GM21576 (cell line): Measurements from ENCODE around the gene KRT9.
"Not testable (repeated sequence)": the region's sequence is repeated elsewhere in the genome, so short reads cannot be mapped to it uniquely, and the experiment has no call there.

Experiments used
- ATAC-seq: cut with Tn5 transposase; IDR thresholded peaks from one replicate; pipeline ENCODE4 v1.9.1; 2021; ENCODE audit warnings: mild to moderate bottlenecking, moderate library complexity; ENCODE audit not compliant: unreplicated experiment

Gene KRT9, protein sequence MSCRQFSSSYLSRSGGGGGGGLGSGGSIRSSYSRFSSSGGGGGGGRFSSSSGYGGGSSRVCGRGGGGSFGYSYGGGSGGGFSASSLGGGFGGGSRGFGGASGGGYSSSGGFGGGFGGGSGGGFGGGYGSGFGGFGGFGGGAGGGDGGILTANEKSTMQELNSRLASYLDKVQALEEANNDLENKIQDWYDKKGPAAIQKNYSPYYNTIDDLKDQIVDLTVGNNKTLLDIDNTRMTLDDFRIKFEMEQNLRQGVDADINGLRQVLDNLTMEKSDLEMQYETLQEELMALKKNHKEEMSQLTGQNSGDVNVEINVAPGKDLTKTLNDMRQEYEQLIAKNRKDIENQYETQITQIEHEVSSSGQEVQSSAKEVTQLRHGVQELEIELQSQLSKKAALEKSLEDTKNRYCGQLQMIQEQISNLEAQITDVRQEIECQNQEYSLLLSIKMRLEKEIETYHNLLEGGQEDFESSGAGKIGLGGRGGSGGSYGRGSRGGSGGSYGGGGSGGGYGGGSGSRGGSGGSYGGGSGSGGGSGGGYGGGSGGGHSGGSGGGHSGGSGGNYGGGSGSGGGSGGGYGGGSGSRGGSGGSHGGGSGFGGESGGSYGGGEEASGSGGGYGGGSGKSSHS

DNA sequence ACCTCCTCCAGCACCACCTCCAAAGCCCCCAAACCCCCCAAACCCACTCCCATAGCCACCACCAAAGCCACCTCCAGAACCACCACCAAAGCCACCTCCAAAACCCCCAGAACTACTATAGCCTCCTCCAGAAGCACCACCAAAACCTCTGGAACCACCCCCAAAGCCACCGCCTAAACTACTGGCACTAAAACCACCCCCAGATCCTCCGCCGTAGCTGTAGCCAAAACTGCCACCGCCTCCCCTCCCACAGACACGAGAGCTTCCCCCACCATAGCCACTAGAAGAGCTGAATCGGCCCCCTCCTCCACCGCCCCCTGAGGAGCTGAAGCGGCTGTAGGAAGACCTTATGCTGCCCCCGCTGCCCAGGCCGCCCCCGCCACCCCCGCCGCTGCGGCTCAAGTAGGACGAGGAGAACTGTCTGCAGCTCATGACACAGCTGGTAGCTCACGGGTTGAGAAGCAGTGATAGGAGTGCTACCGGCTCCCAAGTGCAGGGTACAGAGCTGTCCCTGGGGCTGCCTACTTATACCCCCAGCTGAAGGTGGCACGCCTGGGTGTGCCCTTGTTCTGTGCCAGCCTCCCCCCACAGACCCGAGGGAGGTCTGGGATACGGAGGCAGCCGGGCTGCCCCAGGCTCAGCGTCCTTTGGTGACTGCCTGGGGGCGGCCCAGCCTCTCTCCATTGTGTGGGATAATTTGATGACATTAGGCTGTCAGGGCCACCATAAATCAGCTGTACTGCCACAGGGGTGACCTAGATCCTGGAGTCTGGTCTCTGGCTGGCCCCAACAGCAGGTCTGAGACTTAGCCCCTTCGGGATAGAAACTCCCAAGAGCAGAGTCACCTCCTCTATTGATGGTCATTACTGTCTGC is at the start of gene KRT9:
KRT9 (minus strand) TSS at position 499 of the 874 bp plus-strand sequence; CDS start at position 432, 67 bp downstream.
- no peak for ATAC-seq

DNA sequence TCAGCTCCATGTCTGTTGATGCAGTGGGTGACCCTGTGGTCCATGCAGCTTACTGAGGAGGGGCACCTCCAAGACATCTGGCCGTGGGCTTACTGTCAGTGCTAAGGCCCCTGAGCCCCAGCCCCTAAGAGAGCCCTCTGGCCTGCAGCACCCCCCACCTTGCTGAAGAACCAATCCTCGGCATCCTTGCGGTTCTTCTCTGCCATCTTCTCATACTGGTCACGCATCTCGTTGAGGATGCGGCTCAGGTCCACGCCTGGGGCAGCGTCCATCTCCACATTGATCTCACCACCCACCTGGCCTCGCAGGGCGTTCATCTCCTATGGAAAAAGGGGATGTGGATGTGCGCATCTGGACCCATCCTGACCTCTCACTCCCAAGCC is 49.6 kb upstream of the KRT9 start:
- ATAC-seq, result not testable (repeated sequence)

DNA sequence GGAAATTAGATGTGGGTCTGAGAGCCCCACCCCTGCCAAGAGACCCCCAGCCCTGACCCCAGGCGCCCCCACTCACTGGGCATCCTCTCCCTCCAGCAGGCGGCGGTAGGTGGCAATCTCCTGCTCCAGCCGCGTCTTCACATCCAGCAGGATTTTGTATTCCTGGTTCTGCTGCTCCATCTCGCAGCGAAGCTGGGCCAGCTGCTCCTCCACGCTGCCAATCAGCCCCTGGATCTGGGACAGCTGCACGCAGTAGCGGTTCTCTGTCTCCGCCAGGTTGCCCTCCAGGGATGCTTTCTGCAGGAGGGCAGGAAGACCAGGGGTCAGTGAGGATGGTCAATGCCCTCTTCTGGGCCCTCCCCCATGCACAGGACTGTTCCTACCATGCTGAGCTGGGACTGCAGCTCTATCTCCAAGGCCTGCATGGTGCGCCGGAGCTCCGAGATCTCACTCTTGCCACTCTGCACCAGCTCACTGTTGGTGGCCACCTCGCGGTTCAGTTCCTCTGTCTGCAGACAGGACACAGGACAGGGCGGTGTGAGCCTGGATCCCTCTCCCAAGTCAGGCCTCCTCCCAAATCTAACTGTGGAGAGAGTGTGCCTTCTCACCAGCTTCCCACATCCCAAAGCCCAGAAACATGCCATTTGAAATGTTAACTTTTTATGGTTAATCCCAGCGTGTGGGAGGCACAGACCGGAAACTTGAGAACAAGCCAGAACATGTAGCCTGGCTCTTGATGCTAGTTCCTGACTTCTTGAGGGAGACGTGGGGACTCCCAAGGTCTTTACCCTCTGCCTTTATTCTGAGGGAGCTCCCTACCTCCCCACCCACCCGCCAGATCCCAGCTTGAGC is 49.0 kb upstream of the KRT9 start:
- ATAC-seq, result no peak

DNA sequence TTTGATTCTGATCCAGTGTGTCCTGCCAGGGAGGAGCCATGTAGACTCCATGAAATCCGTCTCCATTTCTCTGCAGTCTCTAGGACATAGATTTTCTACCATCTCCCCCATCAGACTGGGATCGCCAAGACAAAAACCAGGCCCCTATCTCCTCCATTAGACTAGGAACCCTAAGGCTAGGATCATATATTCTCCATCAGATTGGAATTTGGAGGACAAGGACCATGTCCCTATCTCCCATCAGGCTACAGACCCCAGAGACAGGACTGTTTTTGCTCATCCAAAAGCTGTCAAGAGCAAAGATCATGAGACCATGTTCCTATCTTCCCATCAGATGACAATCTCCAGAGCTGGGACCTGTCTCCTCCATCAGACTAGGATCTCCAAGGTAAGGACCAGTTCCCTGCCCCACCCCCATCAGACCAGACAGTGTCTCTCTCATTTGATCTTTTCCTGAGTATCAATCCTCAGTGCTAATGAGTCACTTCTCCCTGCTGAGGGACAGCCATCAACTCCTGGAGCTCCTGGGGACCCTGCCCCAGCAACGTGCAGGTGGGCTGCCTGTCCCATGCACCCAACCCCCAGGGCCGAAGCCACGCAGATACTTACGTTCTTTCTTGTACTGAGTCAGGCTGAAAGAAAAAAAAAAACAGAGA is 48.2 kb upstream of the KRT9 start:
- ATAC-seq, result not testable (repeated sequence)

DNA sequence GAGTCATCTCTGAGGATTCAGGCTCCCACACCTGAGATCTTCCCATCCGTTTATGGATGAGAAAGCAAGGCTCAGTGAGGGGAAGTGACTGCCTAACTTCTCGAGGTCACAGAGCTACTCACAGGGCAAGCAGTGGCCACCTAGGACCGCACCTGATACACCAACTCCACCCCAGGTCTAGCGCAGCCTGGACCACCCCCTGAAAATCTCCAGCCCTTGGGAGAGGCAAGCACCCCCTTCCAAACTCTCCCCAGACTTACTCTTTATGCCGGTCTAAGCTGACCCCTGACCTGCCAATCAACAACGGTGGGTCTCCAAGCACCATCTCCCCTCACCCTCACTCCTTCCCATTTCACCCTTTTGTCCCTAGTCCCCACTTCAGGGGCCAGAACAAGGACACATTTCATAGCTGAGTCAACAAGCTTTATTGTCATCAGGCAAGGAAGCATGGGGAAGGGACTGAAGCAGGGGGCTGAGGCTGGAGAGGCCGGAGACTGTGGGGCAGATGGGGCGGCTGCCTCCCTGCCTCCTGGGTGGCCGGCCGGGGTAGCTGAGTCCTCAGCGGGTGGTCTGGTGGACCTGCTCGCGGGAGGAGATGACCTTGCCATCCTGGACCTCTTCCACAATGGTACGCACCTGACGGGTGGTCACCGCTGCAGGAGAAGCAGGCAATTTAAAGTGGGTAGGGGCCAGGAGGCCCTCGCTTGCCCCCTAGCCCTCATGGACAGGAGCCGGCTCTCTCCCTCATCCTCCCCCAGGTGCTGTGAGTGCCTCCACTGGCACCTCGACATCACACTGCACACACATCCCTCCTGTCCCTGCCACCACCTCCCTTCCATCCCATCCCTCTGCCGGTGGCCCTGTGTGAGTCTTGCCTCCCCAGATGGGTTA is 47.4 kb upstream of the KRT9 start:
- no peak for ATAC-seq

DNA sequence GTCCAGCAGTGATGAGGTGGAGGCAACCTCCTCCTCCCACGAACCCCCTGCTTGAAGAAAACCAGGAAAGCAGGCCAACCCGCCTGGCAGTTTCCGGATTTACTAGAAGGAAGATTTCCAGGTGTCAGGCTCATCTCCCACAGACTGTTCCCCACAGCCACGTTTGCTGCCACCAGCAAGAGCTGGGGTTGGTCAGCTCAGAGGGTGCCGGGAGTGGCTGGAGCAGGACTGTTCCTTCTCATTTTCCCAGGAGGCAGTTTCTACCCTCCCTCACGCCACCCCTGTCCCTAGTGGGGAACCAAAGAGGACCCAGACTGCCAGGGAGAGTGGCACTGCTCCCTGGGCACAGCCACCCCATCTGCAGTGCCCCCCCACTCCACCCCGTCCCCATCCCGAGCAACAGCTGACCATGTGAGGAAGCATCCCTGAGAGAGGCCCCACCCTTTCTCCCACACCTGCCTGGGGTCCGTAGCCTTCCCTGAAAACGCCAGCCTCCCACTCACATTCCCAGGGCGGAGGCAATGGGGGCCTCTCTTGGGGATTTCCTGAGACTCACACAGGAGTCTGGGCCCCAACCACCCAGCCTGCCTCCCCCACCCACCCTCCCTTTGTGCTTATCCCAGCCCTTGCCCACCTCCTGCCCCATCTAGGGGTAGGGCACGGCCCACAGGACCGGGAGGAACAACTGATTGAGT is 46.6 kb upstream of the KRT9 start:
- ATAC-seq, result no peak

DNA sequence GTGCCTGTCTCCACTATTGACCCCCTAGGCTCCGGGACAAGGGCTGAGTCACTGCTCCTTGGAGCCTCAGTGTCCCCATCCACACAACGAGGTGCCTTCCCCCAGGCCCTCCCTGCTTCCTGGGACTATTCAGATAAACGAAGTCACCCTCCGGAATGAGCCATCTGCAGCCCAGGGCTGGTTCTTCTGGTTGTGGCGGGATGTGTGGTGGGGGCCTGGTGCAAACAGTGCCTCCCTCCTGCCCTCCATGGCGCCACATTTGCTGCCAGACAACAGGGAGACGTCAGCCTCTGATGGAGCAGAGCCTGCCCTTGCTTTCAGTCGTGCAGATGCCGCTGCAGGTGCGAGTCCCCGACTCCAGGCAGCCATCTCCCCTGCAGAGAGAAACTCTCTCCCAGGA is 45.8 kb upstream of the KRT9 start:
- no peak for ATAC-seq

DNA sequence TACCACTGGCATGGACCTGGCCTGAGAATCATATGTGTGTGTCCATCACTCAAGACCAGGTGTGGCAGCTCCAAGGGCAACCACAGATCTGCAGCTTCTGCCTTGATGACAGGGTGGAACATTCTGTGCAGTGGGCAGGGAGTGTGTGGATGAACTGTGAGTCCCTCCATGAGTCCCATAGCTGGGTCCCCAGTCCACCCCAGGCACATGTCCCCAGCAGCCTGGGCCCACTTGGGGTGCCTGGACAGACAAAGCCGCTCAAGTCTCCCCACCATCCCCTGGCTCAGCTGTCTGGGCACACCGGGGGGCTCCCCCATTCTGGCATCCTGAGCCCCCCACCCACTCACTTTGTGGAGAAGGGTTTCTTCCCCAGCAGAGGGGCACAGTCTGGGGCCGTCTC is 45.3 kb upstream of the KRT9 start:
- ATAC-seq, result no peak

DNA sequence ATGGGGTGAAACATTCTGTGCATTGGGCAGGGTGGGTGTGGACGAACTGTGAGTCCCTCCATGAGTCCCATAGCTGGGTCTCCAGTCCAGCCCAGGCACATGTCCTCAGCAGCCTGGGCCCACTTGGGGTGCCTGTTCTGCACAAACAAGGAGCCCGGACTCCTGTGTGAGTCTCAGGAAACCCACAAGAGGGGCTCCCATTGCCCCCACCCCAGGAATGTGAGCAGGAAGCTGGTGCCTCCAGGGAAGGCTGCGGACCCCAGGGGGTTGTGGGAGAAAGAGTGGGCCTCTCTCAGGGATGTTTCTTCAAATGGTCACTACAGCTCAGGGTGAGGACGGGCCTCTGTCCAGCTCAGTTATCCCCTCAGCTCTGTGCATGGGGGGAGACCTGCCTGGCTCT is 44.6 kb upstream of the KRT9 start:
- not testable (repeated sequence) for ATAC-seq

DNA sequence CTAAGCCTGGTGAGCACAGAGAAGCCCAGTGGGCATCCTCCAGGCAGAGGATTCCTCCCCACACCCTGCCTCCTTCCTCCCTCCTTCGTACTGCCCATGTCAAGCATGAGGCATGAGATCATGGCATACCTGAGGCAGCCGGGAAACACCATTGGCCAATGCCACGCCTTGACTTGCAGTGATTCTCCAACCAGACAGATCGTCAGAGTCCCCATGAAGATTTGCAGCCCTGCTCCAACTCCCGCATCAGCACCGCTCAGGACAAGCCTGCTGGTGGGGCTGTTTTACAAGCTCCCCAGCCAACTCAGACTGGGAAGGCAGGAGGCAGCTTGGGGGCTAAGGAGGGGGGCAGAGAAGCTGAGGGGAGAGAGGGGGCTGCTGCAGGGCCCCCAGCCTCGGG is 43.6 kb upstream of the KRT9 start:
- no peak for ATAC-seq

DNA sequence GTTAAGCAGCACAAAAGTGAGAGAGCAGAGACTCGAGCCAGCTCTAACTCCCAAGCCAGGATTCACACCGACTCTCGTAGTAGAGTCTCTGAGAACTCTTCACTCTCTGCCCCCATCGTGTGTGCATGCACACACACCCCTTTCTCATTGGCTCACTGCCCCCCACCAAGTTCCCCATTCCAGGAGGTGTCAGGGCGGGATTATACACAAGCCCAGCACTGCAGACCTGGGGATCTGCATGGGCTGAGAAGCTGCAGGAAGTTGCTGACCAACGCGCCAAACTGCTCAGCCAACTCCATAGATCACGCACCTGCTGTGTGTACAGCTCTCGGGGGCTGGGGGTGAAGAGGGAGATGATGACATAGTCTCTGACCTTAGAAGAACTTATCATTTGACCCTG is 42.9 kb upstream of the KRT9 start:
- ATAC-seq, result not testable (repeated sequence)

DNA sequence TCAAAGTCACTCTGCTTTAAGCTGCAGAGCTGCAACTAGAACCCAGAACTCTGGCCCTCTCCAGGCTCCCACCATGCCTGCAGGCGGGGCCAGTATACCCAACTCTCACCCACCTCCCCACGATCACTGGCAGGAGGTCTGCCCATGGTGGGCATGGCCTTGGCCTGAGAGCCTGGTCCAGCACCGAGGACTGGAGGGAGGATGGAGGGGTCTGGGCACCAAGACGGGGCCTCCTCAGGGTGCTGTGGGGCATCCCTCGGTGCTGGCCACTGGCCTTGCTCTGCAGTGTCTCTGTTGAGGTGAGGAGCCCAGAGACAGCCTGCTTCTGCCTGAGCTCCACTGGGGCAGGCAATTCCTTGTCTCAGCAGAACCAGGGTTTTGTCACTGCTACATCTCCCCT is 42.2 kb upstream of the KRT9 start:
- no peak for ATAC-seq

DNA sequence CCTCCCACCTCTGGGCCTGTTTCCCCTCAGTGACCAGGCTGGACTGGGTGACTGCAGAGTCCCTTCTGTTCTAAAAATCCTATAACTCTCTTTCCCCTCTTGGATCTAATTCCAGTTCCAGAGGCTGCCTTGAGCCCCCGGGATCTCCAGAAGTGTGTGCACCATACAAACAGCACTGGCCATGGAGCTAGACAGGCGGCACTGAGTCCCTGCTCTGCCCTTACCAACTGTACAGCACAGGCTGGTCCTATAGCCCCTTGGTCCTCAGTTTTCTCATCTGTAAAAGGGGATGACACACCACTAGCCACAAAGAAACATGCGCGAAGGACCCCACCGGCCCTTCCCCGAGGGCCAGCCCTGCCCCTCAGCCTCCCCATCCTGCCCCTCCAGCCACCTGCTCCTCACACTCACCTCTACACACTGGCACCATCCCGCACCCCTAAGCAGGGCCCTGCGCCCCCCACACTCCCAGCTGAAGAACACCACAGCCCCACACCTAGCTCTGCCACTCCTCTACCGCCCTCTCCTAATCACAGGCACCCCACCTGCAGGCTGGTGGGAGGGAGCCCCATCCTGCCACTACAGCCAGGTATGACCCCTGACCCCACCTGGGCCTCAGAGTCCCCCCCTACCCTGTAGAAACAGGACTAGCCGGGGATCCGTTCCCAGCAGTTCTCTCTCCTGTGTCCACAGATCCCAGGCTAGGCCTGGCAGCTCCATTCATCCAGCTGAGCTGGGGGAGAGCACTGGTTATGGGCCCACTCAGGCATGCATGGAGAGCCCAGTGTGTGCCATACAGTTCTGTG is 41.6 kb upstream of the KRT9 start:
- no peak for ATAC-seq

DNA sequence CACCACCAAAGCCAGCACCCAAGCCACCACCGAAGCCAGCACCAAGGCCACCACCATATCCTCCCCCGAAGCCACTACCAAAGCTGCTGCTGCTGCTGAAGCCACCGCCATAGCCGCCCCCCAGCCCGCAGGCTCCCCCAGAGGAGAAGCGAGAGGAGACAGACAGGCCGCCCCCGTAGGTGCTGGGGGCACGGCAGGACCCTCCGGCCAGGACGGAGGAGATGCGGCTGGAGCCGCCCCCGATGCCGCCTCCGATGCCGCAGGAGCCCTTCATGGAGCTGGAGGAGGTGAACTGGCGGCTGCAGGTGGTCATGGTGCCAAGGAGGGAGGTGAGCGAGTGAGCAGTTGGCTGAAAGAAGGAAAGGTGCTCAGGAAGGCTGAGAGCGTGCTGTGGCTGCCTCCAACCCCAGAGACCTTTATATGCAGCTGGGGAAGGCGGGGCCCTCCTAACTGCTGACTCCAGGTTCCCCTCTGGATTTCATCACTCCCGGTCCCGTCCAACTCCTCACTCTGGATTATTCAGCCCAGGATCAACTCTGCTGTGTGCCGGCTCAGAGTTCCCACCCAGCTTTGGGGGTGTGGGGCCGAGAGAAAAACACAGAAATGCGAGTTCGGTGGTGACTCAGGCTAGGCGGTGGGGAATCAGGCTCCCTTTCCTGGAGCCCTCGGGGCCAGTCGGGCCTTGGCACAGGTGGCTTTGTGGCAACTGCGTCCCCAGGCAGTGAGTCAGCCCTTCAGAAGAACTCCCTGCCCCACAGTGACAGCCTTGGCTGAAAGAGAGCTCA is 40.7 kb upstream of the KRT9 start, which contains the start of gene KRT16:
KRT16 (minus strand) TSS at position 392 of the 785 bp plus-strand sequence; CDS start at position 313, 79 bp downstream.
- not testable (repeated sequence) for ATAC-seq

DNA sequence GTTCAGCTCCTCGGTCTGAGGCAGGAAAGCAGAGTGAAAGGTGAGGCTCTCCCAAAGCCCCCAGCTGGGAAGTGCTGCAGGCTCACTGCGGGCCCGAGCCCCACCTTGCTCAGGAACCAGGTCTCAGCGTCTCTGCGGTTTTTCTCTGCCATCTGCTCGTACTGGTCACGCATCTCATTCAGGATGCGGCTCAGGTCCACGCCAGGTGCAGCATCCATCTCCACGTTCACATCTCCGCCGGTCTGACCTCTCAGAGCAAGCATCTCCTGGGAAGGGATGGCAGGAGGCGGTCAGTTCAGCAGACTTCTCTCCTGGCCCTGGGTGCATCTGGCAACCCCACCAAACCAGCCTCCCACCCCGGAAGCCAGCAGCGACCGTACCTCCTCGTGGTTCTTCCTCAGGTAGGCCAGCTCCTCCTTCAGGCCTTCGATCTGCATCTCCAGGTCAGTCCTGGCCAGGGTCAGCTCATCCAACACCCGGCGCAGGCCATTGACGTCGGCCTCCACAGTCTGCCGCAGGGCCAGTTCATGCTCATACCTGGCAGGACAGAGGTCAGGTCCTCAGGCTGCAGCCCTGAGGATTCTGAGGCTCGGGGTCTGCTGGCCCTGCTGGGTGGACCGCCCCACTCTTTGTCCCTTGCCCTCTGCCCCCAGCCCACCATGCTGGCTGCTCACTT is 39.2 kb upstream of the KRT9 start:
- ATAC-seq, result no peak

DNA sequence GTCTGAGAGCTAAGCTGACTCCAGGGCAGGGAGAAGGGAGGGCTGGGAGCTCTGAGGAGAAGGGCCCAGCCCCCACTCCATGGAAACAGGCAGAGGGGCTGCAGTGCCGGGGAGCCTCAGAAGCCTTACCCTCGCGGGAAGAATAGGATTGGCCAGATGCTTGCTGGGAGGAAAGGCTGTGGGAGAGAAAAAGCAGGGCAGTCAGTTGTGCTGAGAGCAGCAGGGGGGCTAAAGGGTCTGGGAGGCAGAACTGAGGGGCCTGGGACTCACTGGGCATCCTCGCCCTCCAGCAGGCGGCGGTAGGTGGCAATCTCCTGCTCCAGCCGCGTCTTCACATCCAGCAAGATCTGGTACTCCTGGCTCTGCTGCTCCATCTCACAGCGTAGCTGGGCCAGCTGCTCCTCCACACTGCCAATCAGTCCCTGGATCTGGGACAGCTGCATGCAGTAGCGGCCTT is 38.2 kb upstream of the KRT9 start:
- not testable (repeated sequence) for ATAC-seq
